Measurements from ENCODE around the gene SERPINA1. TPM values are rescaled to one million over a fixed set of nuclear protein-coding genes. Genes with fewer than 3 reads are reported as not detected.
A peak's percentile ranks its signal among the peaks of the same experiment; 100 is the strongest.
"Not testable (repeated sequence)": the region's sequence is repeated elsewhere in the genome, so short reads cannot be mapped to it uniquely, and the experiment has no call there.

SERPINA1 gene
- under 1 TPM; 0.43 to 0.53 TPM for total RNA-seq

- H3K4me1 Mint-ChIP-seq, result peaks cover 18% of the 10 kb centered on the region
- H3K4me3 Mint-ChIP-seq, result no peak within 1 kb of the TSS
- DNase-seq, result no peak
- no peaks in the 10 kb centered on the region for H3K27me3 Mint-ChIP-seq
- ChIA-PET POLR2A (no interaction called here), CTCF (no interaction called here)
- no peaks in the 10 kb centered on the region for H3K36me3 Mint-ChIP-seq (ENCODE audit: low read depth)
- H3K9me3 Mint-ChIP-seq, result no peaks in the 10 kb centered on the region
- no peak within 1 kb of the TSS for H3K27ac Mint-ChIP-seq
These were observed at the start of gene SERPINA1 for GRCh38 chr14:94388384-94389103. SERPINA1 (minus strand) TSS chr14:94388602; CDS start chr14:94383237, 5,365 bp downstream.

GRCh38 chr14:94428610-94429009, 40.2 kb upstream of the SERPINA1 start:
- Mint-ChIP-seq H3K27ac (no peak overlapping the region), H3K36me3 (ENCODE audit: low read depth) (no peaks in the 10 kb centered on the region), H3K4me1 (no peaks in the 10 kb centered on the region), H3K4me3 (no peak overlapping the region), H3K27me3 (no peaks in the 10 kb centered on the region), H3K9me3 (no peaks in the 10 kb centered on the region)
- CTCF ChIA-PET, result interaction anchor here (0.6 kb wide), 1 partner anchor 545 kb away, joined by 3 read pairs; no protein-coding TSS in a partner anchor
- POLR2A ChIA-PET, result no interaction called here
- no peak for DNase-seq

GRCh38 chr14:94427016-94427613, 38.7 kb upstream of the SERPINA1 start:
- no peak for DNase-seq
- no peak overlapping the region for H3K4me3 Mint-ChIP-seq
- POLR2A ChIA-PET, result no interaction called here
- H3K36me3 Mint-ChIP-seq (ENCODE audit: low read depth), result no peaks in the 10 kb centered on the region
- no peak overlapping the region for H3K27ac Mint-ChIP-seq
- CTCF ChIA-PET, result no interaction called here
- no peaks in the 10 kb centered on the region for H3K27me3 Mint-ChIP-seq
- H3K4me1 Mint-ChIP-seq, result peaks cover 2% of the 10 kb centered on the region
- H3K9me3 Mint-ChIP-seq, result no peaks in the 10 kb centered on the region

- CTCF ChIA-PET, result no interaction called here
- Mint-ChIP-seq H3K9me3 (no peaks in the 10 kb centered on the region), H3K36me3 (ENCODE audit: low read depth) (no peaks in the 10 kb centered on the region), H3K4me1 (peaks cover 2% of the 10 kb centered on the region), H3K4me3 (no peak overlapping the region), H3K27ac (no peak overlapping the region), H3K27me3 (peaks cover 2% of the 10 kb centered on the region)
- POLR2A ChIA-PET, result no interaction called here
- DNase-seq, result no peak
These were observed 38.1 kb upstream of the SERPINA1 start for GRCh38 chr14:94426526-94426925.

GRCh38 chr14:94424371-94424770, 36.0 kb upstream of the SERPINA1 start:
- Mint-ChIP-seq H3K27me3 (peaks cover 6% of the 10 kb centered on the region), H3K9me3 (no peaks in the 10 kb centered on the region), H3K4me1 (peaks cover 2% of the 10 kb centered on the region), H3K27ac (no peak overlapping the region), H3K4me3 (no peak overlapping the region), H3K36me3 (ENCODE audit: low read depth) (no peaks in the 10 kb centered on the region)
- ChIA-PET CTCF (interaction anchor here (1.2 kb wide), 1 partner anchor 62 kb away, joined by 4 read pairs; no protein-coding TSS in a partner anchor), POLR2A (no interaction called here)
- no peak for DNase-seq

- ChIA-PET CTCF (interaction anchor here (1.1 to 1.8 kb wide), 4 partner anchors 10 to 126 kb away, joined by 3 to 7 read pairs (median 6); no protein-coding TSS in a partner anchor), POLR2A (no interaction called here)
- peaks cover 6% of the 10 kb centered on the region for H3K27me3 Mint-ChIP-seq
- H3K9me3 Mint-ChIP-seq, result no peaks in the 10 kb centered on the region
- H3K4me1 Mint-ChIP-seq, result peaks cover 2% of the 10 kb centered on the region
- no peak overlapping the region for H3K4me3 Mint-ChIP-seq
- no peak overlapping the region for H3K27ac Mint-ChIP-seq
- no peaks in the 10 kb centered on the region for H3K36me3 Mint-ChIP-seq (ENCODE audit: low read depth)
- peak; percentile 56 for DNase-seq
These were observed 35.2 kb upstream of the SERPINA1 start for GRCh38 chr14:94423453-94424056.

GRCh38 chr14:94421316-94421715, 32.9 kb upstream of the SERPINA1 start:
- CTCF ChIA-PET, result interaction anchor here (0.7 kb wide), 1 partner anchor 65 kb away, joined by 3 read pairs; no protein-coding TSS in a partner anchor
- no peak overlapping the region for H3K4me3 Mint-ChIP-seq
- peaks cover 6% of the 10 kb centered on the region for H3K27me3 Mint-ChIP-seq
- no peak for DNase-seq
- H3K36me3 Mint-ChIP-seq (ENCODE audit: low read depth), result no peaks in the 10 kb centered on the region
- POLR2A ChIA-PET, result no interaction called here
- H3K4me1 Mint-ChIP-seq, result peaks cover 2% of the 10 kb centered on the region
- H3K9me3 Mint-ChIP-seq, result peaks cover 6% of the 10 kb centered on the region
- H3K27ac Mint-ChIP-seq, result no peak overlapping the region

- H3K27ac Mint-ChIP-seq; H3K4me1 Mint-ChIP-seq; H3K9me3 Mint-ChIP-seq; H3K27me3 Mint-ChIP-seq; DNase-seq; H3K4me3 Mint-ChIP-seq; POLR2A ChIA-PET; H3K36me3 Mint-ChIP-seq (ENCODE audit: low read depth): not testable (repeated sequence)
- CTCF ChIA-PET, result interaction anchor here (0.6 kb wide), 1 partner anchor 1650 kb away, joined by 3 read pairs; no protein-coding TSS in a partner anchor
These were observed 29.2 kb upstream of the SERPINA1 start for GRCh38 chr14:94417497-94418205.

GRCh38 chr14:94412671-94413638, 24.6 kb upstream of the SERPINA1 start:
- H3K4me1 Mint-ChIP-seq, result no peaks in the 10 kb centered on the region
- peaks cover 7% of the 10 kb centered on the region for H3K27me3 Mint-ChIP-seq
- no peak overlapping the region for H3K4me3 Mint-ChIP-seq
- ChIA-PET POLR2A (no interaction called here), CTCF (interaction anchor here (1.4 kb wide), 1 partner anchor 21 kb away, joined by 3 read pairs; no protein-coding TSS in a partner anchor)
- H3K36me3 Mint-ChIP-seq (ENCODE audit: low read depth), result no peaks in the 10 kb centered on the region
- DNase-seq, result no peak
- H3K27ac Mint-ChIP-seq, result no peak overlapping the region
- peaks cover under 1% of the 10 kb centered on the region for H3K9me3 Mint-ChIP-seq

- no peaks in the 10 kb centered on the region for H3K36me3 Mint-ChIP-seq (ENCODE audit: low read depth)
- peaks cover 10% of the 10 kb centered on the region for H3K27me3 Mint-ChIP-seq
- no peak overlapping the region for H3K27ac Mint-ChIP-seq
- no peak for DNase-seq
- CTCF ChIA-PET, result no interaction called here
- H3K9me3 Mint-ChIP-seq, result no peaks in the 10 kb centered on the region
- POLR2A ChIA-PET, result no interaction called here
- H3K4me1 Mint-ChIP-seq, result no peaks in the 10 kb centered on the region
- no peak overlapping the region for H3K4me3 Mint-ChIP-seq
These were observed 23.2 kb upstream of the SERPINA1 start for GRCh38 chr14:94411638-94412037.

GRCh38 chr14:94409430-94409829, 21.0 kb upstream of the SERPINA1 start:
- POLR2A ChIA-PET; H3K4me1 Mint-ChIP-seq; H3K4me3 Mint-ChIP-seq; H3K9me3 Mint-ChIP-seq; H3K27ac Mint-ChIP-seq; H3K36me3 Mint-ChIP-seq (ENCODE audit: low read depth); DNase-seq: not testable (repeated sequence)
- peaks cover 10% of the 10 kb centered on the region for H3K27me3 Mint-ChIP-seq
- CTCF ChIA-PET, result interaction anchor here (0.7 kb wide), 1 partner anchor 599 kb away, joined by 3 read pairs; no protein-coding TSS in a partner anchor

GRCh38 chr14:94408546-94409095, 20.2 kb upstream of the SERPINA1 start:
- H3K27me3 Mint-ChIP-seq, result peaks cover 10% of the 10 kb centered on the region

More at GRCh38 chr14:94408546-94409095, 20.2 kb upstream of the SERPINA1 start:
- Mint-ChIP-seq H3K27ac (no peak overlapping the region), H3K4me1 (no peaks in the 10 kb centered on the region), H3K9me3 (no peaks in the 10 kb centered on the region), H3K36me3 (ENCODE audit: low read depth) (no peaks in the 10 kb centered on the region), H3K4me3 (no peak overlapping the region)
- DNase-seq, result no peak
- POLR2A ChIA-PET, result no interaction called here
- CTCF ChIA-PET, result interaction anchor here (0.7 kb wide), 1 partner anchor 598 kb away, joined by 3 read pairs; no protein-coding TSS in a partner anchor

Data from activated CD4-positive, alpha-beta memory T cell treated with anti-CD3 and anti-CD28 coated beads, Interleukin-2, amount 10 ng/mL, durations not matched to agents 7 days and 5 days (primary cell).